Umbilical cord (tissue), 2 donors: ENCODE data around the gene NTN3. TPM values are rescaled to one million over a fixed set of nuclear protein-coding genes. Genes with fewer than 3 reads are reported as not detected.

ENCODE experiments used
- DNase-seq: peaks from one replicate; pipeline ENCODE4 v3.0.0-alpha.2; 2015; ENCODE audit warnings: low spot score
- total RNA-seq: library from RNA; depleted of rRNA; stranded (reverse); fragments of >200 nt; gene quantifications from one replicate; pipeline ENCODE4 v1.2.3, GENCODE V29; 2014; ENCODE audit warnings: low replicate concordance; ENCODE audit not compliant: insufficient read depth

The NTN3 gene
- total RNA-seq, 1 donor from 2014 or later, result 5.3 TPM

GRCh38 chr16:2466667-2467527 lies 4.2 kb upstream of the NTN3 start:
- DNase-seq, result no peak

GRCh38 chr16:2467528-2468232 lies 3.4 kb upstream of the NTN3 start:
- peak; percentile 82 for DNase-seq

GRCh38 chr16:2468233-2468724 lies 2.8 kb upstream of the NTN3 start:
- peak; percentile 51 for DNase-seq

GRCh38 chr16:2468725-2469398 lies 2.2 kb upstream of the NTN3 start:
- DNase-seq, result peak; percentile 29

DNA sequence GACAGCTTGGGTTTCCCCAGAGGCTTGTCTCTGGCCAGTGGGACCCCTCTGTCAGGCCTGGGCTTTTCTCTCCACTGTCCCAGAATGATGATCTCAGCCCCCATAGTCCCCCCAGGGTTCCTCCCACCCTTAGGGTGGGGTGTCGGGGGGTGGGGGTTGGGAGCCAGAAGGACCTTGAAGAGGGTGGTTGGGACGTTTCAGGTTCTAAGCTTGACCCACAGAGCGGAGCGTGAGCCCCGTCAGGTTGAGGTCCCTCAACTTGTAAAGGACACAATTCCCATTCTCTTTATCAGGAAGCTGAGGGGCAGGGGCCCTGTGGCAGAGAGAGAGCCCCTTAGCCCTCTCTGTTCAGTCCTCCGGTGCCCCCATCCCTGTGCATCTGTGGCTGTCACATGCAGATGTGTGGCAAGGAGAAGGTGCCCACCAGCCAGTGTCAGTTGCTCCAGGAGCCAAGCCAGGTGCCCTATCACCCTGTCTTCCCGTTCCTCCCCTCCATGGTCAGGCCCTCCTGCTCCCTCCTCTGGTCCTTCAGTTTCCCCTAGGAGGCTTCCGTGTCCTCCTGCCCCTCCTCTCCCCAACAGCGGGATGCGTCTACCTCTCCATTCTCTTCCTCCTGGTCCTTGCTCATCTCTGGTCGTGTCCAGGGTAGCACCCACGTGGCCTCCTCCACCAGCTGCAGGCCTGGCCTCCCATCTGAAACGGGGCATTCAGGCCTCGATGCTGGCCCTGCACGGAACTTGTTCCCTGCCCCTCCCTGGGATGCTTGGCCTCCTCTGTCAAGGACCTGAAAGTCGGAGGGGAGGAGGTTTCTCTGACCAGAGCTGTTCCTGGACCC lies 1.5 kb upstream of the NTN3 start:
- no peak for DNase-seq

DNA sequence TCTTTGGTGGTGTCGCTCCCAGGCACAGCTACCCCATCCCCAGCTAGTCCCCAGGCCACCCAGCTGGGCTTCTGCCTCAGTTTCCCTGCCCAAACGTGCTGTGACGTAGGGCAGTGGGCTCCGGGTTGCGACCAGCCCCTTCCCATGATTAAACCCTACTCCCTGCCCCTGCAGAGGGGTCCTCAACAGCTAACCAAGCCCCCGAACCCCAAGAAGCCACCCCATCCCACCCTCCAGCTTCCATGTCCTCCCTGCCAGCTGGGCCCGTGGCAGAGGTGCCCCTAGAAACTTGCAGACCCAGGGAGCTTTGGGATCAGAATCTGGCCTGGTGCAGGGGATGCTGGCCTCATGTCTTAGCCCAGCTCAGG lies 879 bp upstream of the NTN3 start:
- DNase-seq, result no peak

DNA sequence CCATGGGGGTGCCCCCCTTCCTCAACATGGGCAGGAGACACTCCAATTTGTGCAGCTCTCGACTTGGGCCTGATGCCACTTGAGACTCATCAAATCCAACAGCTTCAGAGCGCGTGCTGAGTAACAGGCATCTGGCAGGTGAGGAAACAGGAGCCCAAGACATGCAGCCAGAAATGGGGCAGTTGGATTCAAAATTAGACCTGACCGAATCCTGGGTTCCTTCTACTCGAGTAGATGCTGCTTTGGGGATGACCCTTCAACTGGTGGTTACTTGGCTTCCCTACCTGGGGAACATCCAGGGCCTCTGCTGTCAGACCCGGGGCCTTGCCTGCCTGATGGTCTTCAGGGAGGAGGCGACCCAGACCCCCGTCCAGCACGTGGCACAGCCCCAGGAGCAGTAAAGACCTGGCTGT lies 488 bp upstream of the NTN3 start:
- DNase-seq, result no peak

- no peak for DNase-seq
Observed at GRCh38 chr16:2471653-2472487, 773 bp downstream of the NTN3 start.

DNA sequence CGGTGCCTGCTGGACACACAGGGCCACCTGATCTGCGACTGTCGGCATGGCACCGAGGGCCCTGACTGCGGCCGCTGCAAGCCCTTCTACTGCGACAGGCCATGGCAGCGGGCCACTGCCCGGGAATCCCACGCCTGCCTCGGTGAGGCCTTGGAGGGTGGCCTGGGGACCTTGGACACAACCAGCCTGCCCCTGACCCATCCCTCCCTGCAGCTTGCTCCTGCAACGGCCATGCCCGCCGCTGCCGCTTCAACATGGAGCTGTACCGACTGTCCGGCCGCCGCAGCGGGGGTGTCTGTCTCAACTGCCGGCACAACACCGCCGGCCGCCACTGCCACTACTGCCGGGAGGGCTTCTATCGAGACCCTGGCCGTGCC lies 1.4 kb downstream of the NTN3 start:
- no peak for DNase-seq

DNA sequence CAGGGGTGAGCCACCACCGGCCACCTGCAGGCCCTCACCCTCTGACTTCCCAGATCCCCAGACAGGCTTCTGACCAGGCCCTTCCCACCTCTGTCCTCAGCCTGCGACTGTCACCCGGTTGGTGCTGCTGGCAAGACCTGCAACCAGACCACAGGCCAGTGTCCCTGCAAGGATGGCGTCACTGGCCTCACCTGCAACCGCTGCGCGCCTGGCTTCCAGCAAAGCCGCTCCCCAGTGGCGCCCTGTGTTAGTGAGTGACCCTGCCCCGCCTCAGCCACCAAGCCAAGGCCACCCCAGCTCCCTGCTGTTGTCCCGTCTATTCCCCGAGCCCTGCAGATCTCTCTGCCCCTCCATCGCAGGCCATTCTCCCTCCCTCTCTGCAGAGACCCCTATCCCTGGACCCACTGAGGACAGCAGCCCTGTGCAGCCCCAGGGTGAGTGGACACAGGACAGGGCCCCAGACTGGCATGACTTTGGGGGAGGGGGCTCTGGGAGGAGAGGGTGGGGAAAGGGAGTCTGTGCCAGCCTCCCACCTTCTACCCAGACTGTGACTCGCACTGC lies 1.9 kb downstream of the NTN3 start:
- DNase-seq, result no peak

DNA sequence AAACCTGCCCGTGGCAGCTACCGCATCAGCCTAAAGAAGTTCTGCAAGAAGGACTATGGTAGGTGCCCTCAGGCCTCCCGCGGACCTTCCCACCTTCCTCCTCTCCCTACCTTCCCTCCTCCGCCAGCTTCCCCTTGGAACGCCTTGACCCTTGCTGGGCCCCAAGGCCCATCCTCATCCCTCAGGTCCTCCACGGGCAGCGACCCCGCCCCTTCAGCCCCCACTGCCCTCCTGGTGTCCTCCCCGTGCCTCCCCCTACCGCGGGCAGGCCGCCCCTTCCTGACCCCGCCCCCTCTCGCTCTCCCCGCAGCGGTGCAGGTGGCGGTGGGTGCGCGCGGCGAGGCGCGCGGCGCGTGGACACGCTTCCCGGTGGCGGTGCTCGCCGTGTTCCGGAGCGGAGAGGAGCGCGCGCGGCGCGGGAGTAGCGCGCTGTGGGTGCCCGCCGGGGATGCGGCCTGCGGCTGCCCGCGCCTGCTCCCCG lies 2.4 kb downstream of the NTN3 start:
- DNase-seq, result peak; percentile 26

- DNase-seq, result peak; percentile 38
Observed at GRCh38 chr16:2473999-2474876, 3.1 kb downstream of the NTN3 start.

DNA sequence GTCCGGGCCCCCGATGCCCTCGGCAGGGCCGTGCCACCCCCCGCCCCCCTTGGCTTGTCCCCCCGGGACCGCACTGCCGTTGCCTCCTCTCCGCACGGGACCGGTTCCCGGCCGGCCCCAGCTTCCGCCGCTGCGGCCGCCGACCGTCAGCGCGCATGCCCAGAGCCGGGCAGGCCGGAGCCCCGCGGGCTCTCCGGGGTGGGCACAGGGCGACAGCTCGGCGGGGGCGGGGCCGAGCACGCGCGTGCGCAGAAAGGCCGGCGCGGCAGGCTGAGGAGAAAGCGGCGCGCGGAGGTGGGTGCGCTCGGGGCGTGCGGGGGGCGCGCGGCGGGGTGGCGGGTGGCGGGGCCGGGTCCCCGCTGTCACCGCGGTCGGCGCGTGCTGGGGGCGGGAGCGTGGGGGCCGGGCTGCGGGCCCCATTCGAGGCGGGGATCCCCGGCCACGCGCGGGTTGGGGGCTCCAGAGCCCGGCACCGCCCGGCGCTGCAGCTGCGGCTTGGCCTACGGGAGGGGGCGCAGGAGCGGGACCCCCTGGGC lies 3.8 kb downstream of the NTN3 start, which contains the start of gene TBC1D24:
TSS of gene TBC1D24 (plus strand) at position 251 of the 536 bp plus-strand sequence. CDS start 21,022 bp downstream, outside the sequence.
- DNase-seq, result peak; percentile 90

DNA sequence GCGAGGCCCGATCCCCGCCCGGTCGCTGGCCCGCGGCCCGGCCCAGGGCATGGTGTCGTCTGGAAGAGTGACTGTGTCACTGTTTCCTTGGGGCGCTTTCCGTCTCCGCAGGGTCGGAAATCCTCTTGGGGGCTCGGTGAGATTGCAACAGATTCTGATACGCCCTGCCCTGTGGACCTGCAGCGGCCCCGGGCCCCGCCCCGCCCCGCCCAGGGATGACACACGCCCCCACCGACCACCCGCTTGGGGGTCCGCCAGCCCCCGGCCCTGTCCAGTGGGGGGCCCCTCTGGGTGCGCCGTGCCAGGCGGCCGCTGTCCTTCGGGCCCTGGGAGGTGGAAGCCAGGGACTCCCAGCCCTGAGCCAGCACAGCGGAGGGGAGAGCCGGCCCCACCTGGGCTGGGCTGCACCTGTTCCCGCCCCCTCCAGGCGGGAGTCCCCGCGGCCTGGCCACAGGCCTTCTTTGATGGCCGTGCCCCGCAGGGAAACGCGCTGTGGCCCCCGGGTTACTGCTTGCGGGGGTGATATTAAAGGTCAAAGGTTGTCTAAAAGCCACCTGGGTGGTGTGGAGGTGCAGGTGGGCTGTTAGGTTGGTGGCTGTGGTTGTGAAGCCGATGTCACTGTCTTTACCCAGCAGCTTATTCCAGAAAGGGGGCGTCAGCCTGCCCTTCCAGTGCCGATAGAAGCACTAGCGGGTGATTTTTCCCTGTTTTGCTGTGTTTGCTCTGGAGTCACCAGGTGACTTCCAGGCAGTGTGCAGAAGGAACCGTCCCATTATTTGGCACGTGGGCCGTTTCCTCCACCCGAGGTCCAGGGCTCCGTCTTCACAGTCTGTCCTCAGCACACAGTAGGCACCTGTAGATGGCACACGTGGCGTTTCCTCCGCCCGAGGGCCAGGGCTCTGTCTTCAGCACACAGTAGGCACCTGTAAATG lies 4.6 kb downstream of the NTN3 start:
- no peak for DNase-seq

- DNase-seq, result no peak
Observed at GRCh38 chr16:2476345-2476720, 5.2 kb downstream of the NTN3 start.

DNA sequence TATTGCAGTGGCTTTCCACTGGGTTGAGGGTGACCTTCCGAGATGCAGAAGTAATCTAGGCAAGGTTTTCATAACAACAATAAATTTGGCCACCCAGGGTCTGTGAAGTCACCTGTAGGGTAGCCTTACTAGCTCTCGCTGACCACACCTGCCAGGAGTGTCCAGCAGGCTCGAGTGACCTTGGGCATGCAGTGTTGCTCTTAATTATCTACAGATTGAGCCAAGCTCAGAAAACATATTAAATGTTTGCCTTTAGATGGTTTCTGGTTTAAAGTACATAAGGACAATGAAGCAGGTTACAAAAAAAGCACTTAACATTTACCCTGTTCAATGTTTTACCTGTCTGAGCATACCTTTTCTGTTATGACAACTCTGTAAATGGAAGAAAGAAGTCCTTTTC lies 5.6 kb downstream of the NTN3 start:
- DNase-seq, result no peak

GRCh38 chr16:2477327-2477726 lies 6.2 kb downstream of the NTN3 start:
- no peak for DNase-seq

GRCh38 chr16:2478279-2478678 lies 7.2 kb downstream of the NTN3 start:
- no peak for DNase-seq
